Right hindlimb (tissue), 1 donor: ENCODE results near the gene SLC12A8.
A peak's percentile ranks its signal among the peaks of the same experiment; 100 is the strongest.

ENCODE experiments used
- DNase-seq: peaks from one replicate; pipeline ENCODE4 v3.0.0-alpha.2; 2018

Gene SLC12A8

DNA sequence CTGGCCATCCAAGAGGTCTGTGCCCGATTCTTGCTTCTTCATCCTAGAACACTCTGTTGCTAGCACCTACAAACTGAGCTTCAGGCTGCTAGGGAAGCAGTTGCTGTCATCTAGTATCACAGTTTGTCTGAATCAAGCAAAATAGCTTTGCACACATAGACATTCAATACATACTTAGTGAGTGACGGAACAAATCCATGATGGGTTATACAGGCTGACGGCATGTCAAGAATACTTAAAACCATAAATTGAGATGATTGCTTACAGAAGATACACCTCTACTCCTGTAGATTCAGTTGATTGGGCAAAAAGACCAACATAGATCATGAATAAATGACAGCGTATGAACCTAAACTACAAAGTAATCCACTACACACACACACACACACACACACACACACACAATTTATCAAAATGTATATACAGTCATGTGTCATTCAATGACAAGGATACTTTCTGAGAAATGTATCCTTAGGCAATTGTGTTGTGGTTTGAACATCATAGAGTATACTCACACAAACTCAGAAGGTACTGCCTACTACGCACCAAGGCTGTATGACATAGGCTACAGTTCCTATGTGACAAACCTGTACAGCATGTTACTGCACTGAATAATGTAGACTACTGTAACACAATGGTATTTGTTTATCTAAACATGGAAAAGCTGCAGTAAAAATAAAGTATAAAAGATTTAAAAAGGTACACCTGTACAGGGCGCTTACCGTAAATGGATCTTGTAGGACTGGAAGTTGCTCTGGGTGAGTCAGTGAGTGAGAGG is 142.4 kb downstream of the SLC12A8 start:
- DNase-seq, result no peak

- no peak for DNase-seq
These were observed 143.1 kb downstream of the SLC12A8 start for GRCh38 chr3:125069452-125069851.

GRCh38 chr3:125068265-125068664 is 144.3 kb downstream of the SLC12A8 start:
- no peak for DNase-seq

- no peak for DNase-seq
These were observed 145.3 kb downstream of the SLC12A8 start for GRCh38 chr3:125067225-125067624.

DNA sequence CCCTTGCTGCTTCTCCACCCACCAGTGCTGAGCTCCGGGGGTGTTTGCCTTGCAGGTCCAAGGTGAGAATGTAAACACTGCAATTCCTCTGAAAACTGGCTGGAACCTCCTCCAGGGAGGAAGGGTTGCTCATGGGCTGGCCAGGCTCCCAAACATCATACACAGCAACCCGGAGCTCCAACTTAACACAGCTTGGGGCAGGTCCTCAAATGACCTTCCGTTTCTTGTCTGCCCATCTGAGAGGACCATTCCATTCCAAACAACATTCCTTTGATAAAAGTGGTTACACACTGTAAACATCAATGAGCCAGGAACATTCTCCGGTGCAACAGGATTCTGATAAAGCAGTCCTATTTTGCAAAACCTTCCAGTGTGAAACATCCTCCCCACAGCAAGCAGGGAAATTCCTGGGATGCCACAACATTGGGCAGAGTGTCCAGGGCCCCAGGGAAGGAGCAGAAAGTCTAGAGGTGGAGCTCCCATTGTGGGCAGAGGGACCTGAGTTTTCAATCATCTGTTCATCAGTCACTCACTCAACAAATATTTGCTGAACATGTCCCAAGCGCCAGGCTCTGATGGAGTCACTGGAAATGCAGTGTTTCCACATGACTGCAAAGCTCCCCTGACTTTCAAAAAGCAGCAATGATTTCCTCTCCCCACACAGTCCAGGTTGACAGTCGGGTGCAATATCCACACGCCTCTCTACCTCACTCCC is 149.5 kb downstream of the SLC12A8 start:
- no peak for DNase-seq

DNA sequence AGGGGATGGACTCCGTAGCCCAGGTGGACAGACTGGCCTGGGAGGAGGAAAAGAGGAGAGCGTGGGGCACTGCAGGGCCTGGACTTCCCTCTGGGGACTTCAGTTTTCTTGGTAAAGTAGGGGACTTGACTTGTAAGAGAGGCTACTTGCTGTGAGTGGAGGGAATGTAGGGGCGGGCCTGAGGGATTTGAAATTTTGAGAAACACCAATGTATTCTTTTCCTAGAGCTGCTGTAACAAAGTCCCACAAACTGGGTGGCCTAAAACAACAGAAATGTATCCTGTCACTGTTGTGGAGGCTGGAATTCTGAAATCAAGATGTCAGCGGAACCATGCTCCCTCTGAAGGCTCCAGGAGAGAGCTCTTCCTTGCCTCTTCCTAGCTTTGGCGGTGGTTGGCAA is 150.9 kb downstream of the SLC12A8 start:
- no peak for DNase-seq

- DNase-seq, result peak; percentile 38
These were observed 151.4 kb downstream of the SLC12A8 start for GRCh38 chr3:125061170-125061569.

DNA sequence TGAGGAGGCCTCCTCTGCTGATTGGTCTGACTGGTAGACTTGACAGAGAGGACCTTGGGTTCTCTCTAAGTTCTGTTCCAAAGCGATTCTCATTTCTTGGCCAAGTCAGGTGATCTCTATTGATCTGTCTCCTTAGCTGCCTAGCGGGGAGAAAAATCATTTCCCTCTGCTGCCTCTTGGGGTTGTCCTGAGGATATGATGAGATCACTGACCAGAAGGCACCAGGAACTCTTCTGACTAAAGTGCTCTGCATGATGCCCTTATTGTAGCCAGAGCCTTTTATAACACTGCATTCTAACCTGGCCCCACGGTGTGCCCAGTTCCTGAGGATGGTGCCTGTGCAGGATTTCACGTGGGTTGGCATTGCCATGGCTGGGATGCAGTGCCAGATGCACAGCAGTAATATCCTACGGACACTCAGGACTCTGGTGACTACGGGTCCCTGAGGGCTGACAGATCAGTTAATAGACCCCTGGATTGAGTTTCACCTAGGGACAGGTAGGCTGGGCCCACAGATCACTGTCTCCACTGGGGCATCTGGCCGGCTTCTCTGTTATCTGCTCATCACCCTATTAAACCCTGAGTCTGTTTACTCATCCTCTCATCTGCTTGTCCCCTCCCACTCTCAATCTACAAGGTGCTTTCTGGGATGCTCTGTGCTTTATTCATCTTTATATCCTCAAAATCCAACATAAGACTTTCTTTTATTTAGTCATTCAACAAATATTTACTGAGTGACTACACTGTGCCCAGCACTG is 152.9 kb downstream of the SLC12A8 start:
- no peak for DNase-seq

- DNase-seq, result no peak
These were observed 153.6 kb downstream of the SLC12A8 start for GRCh38 chr3:125058959-125059358.

- no peak for DNase-seq
These were observed 154.0 kb downstream of the SLC12A8 start for GRCh38 chr3:125058529-125058928.

DNA sequence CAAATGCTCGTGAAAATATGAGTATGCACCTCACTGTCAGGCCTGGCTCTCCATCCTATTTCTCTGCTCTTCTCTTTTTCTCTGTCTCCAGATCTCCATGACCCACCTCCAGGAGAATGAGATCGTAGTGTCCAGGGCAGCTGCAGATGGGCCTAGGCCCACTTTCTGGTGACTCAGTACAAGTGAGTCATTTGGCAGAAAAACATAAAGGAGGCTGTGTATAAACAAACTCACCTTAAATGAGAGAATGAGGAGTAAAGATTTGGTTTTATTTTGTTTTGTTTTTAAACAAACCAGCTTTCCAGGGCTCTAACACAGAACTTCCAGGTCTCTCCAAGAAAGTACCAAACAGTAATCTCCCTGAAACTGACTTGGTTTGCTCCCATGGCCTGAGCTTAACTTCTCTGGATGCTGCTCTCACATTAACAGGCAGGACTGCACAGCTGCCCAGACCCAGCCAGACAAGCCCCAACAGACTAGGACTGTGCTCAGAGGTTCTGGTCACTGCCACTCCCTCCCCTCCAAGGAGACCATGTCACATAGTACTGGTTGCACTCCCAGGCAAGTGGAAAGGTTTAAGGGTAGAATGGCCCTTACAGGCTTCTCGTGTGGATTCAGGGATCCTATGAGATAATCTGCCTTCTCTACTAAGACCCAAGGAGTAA is 155.2 kb downstream of the SLC12A8 start:
- DNase-seq, result no peak

DNA sequence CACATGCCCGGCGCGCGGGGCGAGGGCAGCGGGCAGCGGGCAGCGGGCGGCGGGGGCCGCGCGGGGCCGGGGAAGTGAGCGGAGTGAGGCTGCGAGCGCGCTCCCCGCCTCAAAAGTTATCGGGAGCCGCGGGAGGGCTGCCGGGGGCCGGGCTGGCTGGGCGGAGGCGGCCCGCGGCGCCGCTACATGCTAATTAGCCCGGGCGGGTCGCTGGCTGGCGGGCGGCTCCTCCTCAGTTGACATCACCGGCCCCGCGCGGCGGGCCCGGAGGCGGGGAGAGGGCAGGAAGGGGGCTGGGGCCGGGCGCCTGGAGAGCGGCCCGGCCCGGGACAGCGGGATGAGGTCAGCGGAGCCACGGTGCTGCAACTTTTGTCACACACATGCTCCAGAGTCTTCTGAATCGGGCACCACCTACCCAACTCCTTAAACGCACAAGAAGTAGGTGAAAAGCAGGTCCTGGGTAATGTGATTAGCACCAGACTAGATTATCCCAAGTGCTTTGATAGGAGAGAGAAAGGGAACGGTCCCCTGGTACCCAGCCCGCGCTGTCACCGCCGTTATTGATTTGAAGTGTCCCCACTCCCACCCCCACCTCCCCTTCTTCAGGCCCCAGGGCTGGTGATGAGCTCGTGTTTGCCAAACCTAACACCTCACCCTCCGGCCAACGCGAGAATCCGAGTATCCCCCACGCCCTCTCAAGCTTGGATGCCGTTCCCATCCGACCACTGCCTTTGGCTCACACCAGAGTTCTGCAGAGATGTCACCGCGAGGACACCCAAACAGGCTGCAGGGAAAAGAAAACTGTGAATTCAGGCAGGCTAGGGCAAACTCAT is 156.4 kb downstream of the SLC12A8 start, which contains the start of gene HEG1:
TSS of gene HEG1 (minus strand) at position 85 of the 833 bp plus-strand sequence. CDS start 107 bp downstream, outside the sequence.
- peak; percentile 91 for DNase-seq

GRCh38 chr3:125055331-125055912 is 157.1 kb downstream of the SLC12A8 start:
- peak; percentile 59 for DNase-seq

- DNase-seq, result peak; percentile 50
These were observed 157.9 kb downstream of the SLC12A8 start for GRCh38 chr3:125054449-125055329.

DNA sequence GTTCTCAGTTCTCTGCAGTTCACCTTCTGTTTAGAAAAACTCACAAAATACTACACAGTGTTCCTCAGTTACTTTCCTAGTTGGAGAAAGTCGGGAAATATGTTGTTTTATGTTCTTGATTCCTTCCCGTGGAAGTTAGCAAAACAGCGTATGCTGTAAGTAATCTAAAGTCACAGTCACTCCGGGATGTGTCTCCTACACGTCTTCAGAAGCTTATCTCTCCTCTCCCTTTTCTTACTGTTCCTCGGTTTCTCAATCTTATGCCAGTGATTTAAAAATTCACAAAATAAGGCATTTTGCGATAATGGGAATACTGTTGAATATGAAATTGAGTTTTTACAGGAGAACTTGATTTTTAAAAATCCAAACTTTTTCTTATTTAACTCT is 158.5 kb downstream of the SLC12A8 start:
- DNase-seq, result no peak

DNA sequence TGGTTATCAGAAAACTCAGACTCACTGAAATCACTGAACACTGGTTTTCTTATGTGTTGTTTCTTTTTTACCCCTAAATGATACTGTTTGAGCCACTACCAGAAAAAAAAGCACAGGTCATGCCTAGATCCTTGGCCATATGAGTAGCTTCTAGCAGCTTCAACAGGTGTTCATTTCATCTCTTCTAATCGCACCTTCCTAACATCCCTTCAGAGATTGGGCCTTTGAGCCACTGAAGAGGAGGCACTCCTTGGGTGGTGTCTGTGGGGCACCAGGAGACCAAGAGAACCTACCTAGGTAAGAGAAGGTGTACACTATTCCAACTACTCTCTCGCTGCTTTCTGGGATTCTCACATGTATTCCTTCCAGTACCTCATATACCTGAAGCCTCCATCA is 159.2 kb downstream of the SLC12A8 start:
- no peak for DNase-seq

- DNase-seq, result no peak
These were observed 159.8 kb downstream of the SLC12A8 start for GRCh38 chr3:125052624-125053303.

DNA sequence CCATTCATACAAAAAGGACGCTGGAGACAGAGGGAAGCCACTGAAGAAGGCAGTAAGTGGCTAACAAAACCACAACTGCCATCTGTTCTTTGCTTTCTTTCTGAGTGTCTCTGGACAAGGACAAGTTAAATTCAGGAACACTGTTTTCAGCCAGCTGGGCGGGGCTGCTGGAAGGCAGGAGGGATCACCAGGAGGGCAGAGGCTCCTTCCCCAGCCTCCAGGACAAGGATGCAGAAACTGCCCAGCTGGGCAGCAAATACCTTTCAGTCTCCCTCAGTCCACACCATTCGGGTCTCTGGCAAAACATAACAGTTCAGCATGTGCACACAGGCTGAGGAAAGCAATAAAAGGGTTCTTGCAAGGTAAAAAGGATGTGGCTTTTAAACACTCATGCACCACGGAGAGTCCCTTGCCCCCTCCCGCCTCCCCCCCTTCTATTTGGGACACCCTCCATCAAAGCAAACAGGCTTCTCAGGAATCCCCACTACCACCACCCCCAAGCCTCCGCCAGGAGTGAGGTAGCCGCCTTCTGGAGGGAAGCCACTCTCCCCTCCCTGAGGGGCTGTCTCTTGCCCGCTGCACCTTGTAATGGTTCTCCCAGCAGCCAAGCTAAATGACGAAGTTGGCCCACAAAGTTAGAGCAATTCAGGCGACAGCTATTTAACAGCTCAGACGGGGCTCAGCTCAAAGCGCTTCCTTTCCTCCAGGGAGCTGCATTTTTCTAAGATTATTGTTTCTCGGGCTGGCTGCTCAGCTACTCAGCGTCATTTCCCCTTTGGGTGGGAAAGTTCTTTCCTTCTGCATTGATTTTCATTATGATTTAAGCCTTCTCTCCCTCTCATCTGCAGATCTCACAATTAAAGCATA is 160.6 kb downstream of the SLC12A8 start:
- DNase-seq, result peak; percentile 76

DNA sequence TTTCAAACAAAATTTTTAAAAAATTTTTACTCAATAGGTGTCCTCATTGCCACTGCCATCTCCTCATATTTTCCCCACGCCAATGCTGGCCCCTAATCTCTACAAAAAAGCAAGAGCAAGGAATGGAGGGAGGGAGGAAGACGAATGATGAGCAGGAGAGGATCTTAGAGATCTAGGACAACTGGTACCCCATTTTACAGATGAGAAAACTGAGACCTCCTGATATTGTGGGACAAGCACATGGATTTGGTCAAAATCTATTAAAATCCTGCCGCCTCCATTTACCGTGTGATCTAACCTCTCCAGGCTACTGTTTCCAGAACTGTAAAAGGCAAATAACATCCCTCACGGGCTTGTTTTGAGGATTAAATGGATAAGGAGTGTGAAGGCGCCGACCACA is 161.3 kb downstream of the SLC12A8 start:
- DNase-seq, result no peak
